ENCODE data around the gene WNT7A. TPM values are rescaled to one million over a fixed set of nuclear protein-coding genes. Genes with fewer than 3 reads are reported as not detected.

WNT7A gene
- total RNA-seq, 4 donors from 2014 or later, result 0.17 TPM; not detected in 3

- TF ChIP-seq CTCF (IDR thresholded peaks at IDR 0.05; ENCODE audit: low read depth), result no peak
These were observed 112.8 kb downstream of the WNT7A start for GRCh38 chr3:13767030-13767429.

Other genes with a start within 250 kb of the WNT7A start
- 10 to 100 TPM; 11.7 to 18.6 (median 14.5) TPM for gene CHCHD4, start 244.8 kb upstream of the WNT7A start, total RNA-seq
- 100 to 1,000 TPM in 3 of 4 donors, 10 to 100 TPM in 1; 98.7 to 169 (median 129) TPM for gene TMEM43, start 245.0 kb upstream of the WNT7A start, total RNA-seq

Measured in subcutaneous adipose tissue (tissue), 4 donors.